ENCODE results near the gene RBM28.
A peak's percentile ranks its signal among the peaks of the same experiment; 100 is the strongest.

Gene RBM28

GRCh38 chr7:128389085-128389617, 45.4 kb upstream of the RBM28 start:
- DNase-seq (ENCODE audit: low read depth): no peak
- no peak overlapping the region for H3K4me3 ChIP-seq (ENCODE audit: low read length)
- no peak for TF ChIP-seq CTCF (conservative IDR thresholded peaks at IDR 0.05; ENCODE audit: low read length)

GRCh38 chr7:128388145-128388485, 44.4 kb upstream of the RBM28 start:
- DNase-seq (ENCODE audit: low read depth): no peak
- no peak overlapping the region for H3K4me3 ChIP-seq (ENCODE audit: low read length)
- no peak for TF ChIP-seq CTCF (conservative IDR thresholded peaks at IDR 0.05; ENCODE audit: low read length)

- DNase-seq (ENCODE audit: low read depth): peak; percentile 56
- peak; percentile 93 for TF ChIP-seq CTCF (conservative IDR thresholded peaks at IDR 0.05; ENCODE audit: low read length)
- H3K4me3 ChIP-seq (ENCODE audit: low read length): no peak overlapping the region
These were observed 43.8 kb upstream of the RBM28 start for GRCh38 chr7:128387216-128388144.

GRCh38 chr7:128385988-128386925, 42.5 kb upstream of the RBM28 start:
- H3K4me3 ChIP-seq (ENCODE audit: low read length): no peak overlapping the region

GRCh38 chr7:128384726-128385125, 41.0 kb upstream of the RBM28 start:
- no peak overlapping the region for H3K4me3 ChIP-seq (ENCODE audit: low read length)
- no peak for DNase-seq (ENCODE audit: low read depth)
- TF ChIP-seq CTCF (conservative IDR thresholded peaks at IDR 0.05; ENCODE audit: low read length): no peak

More at GRCh38 chr7:128385988-128386925, 42.5 kb upstream of the RBM28 start:
- TF ChIP-seq CTCF (conservative IDR thresholded peaks at IDR 0.05; ENCODE audit: low read length): no peak
- DNase-seq (ENCODE audit: low read depth): no peak

GRCh38 chr7:128383776-128384175, 40.1 kb upstream of the RBM28 start:
- TF ChIP-seq CTCF (conservative IDR thresholded peaks at IDR 0.05; ENCODE audit: low read length): no peak
- H3K4me3 ChIP-seq (ENCODE audit: low read length): no peak overlapping the region
- no peak for DNase-seq (ENCODE audit: low read depth)

Data from AG10803 (cell line).